H1 (cell line): ENCODE data around the gene CLCF1. TPM values are rescaled to one million over a fixed set of nuclear protein-coding genes. Genes with fewer than 3 reads are reported as not detected.

ENCODE experiments used
- CTCF ChIA-PET: fragments of 300-600 bp; sonication (Branson Sonifier 250); formaldehyde crosslinking; loops from one replicate; lab custom pipeline; 2021; ENCODE audit not compliant: partially characterized antibody; lab: Charles Lee
- POLR2A ChIA-PET: fragments of 300-600 bp; sonication (Branson Sonifier 250); formaldehyde crosslinking; loops from one replicate; lab custom pipeline; 2021; ENCODE audit warnings: inconsistent platforms; ENCODE audit not compliant: partially characterized antibody; lab: Charles Lee
- DNase-seq, 2 experiments: peaks; one replicate each; pipeline versions ENCODE4 v3.0.0 to v3.0.0-alpha.2; 2010 to 2022; ENCODE audit warnings: low spot score in 2 of 2, low read depth in 1 of 2, mixed read lengths in 1 of 2
- FAIRE-seq: peaks from 2 replicates; lab custom pipeline; 2011; peaks lifted over from hg19 to GRCh38; lab: Jason Lieb, UNC
- H2AFZ ChIP-seq: 2 replicates; pipeline ENCODE4 v1.8.1; 2012; ENCODE audit warnings: low read length, inconsistent platforms
- H2AK5ac ChIP-seq: 2 replicates; pipeline ENCODE4 v1.6.1; 2013; ENCODE audit warnings: low read depth, low read length
- H2BK120ac ChIP-seq: replicated peaks from 2 replicates; pipeline ENCODE3; 2013; ENCODE audit warnings: low read depth, low read length, inconsistent platforms
- H2BK12ac ChIP-seq: 2 replicates; pipeline ENCODE4 v1.6.1; 2013; ENCODE audit warnings: low read depth, low read length
- H2BK15ac ChIP-seq: 2 replicates; pipeline ENCODE4 v1.6.1; 2013; ENCODE audit warnings: low read length
- H2BK20ac ChIP-seq: 2 replicates; pipeline ENCODE4 v1.6.1; 2013; ENCODE audit warnings: low read length
- H2BK5ac ChIP-seq: 2 replicates; pipeline ENCODE4 v1.6.1; 2013; ENCODE audit warnings: low read depth, low read length
- H3K14ac ChIP-seq: 2 replicates; pipeline ENCODE4 v1.6.1; 2013; ENCODE audit warnings: inconsistent platforms; ENCODE audit not compliant: insufficient read length
- H3K18ac ChIP-seq: 2 replicates; pipeline ENCODE4 v1.6.1; 2013; ENCODE audit warnings: low read length; ENCODE audit errors: extremely low read depth
- H3K23ac ChIP-seq: 2 replicates; pipeline ENCODE4 v1.6.1; 2013; ENCODE audit warnings: inconsistent platforms; ENCODE audit not compliant: insufficient read length
- H3K23me2 ChIP-seq: 2 replicates; pipeline ENCODE4 v1.6.1; 2013; ENCODE audit warnings: low read depth, low read length
- H3K27ac ChIP-seq: 2 replicates; pipeline ENCODE4 v1.6.1; 2011; ENCODE audit warnings: low read depth, low read length, inconsistent platforms
- H3K27me3 ChIP-seq, 4 experiments: replicated peaks in 1 of 4; 1 replicate in 1 of 4; 2 replicates in 3 of 4; pipeline versions ENCODE4 v1.6.1 to v1.8.1; 2011 to 2013; ENCODE audit warnings: low read length in 3 of 4, mild to moderate bottlenecking in 3 of 4, inconsistent platforms in 2 of 4, mixed read lengths in 2 of 4, moderate library complexity in 1 of 4; ENCODE audit not compliant: control insufficient read depth in 3 of 4, insufficient read depth in 3 of 4; ENCODE audit errors: extremely low read depth in 1 of 4
- H3K36me3 ChIP-seq, 4 experiments: 2 replicates each; pipeline versions ENCODE4 v1.6.1 to v1.8.1; 2011 to 2013; ENCODE audit warnings: mild to moderate bottlenecking in 4 of 4, low read length in 3 of 4, moderate library complexity in 2 of 4, control low read depth in 1 of 4, inconsistent platforms in 1 of 4; ENCODE audit not compliant: insufficient read depth in 4 of 4, control insufficient read depth in 2 of 4
- H3K4ac ChIP-seq: replicated peaks from 2 replicates; pipeline ENCODE3; 2013; ENCODE audit warnings: low read length, low read depth, mixed read lengths, inconsistent platforms; ENCODE audit not compliant: insufficient read length
- H3K4me1 ChIP-seq, 4 experiments: replicated peaks in 1 of 4; 1 replicate in 1 of 4; 2 replicates in 3 of 4; pipeline versions ENCODE4 v1.6.1 to v1.8.1; 2011 to 2013; ENCODE audit warnings: low read length in 3 of 4, inconsistent platforms in 2 of 4, mixed read lengths in 1 of 4; ENCODE audit not compliant: insufficient read depth in 4 of 4, control insufficient read depth in 3 of 4
- H3K4me2 ChIP-seq, 2 experiments: 2 replicates each; pipeline versions ENCODE4 v1.6.1 to v1.8.1; 2011 to 2013; ENCODE audit warnings: low read depth in 2 of 2, low read length in 2 of 2, control low read depth in 1 of 2, inconsistent platforms in 1 of 2, mild to moderate bottlenecking in 1 of 2; ENCODE audit not compliant: insufficient read depth in 1 of 2
- H3K4me3 ChIP-seq, 4 experiments: fragments of 200-600, 300-600 bp in 1 of 4; sonication (generic), shearing (Covaris generic), sonication (Bioruptor Twin) in 1 of 4; 2 replicates each; pipeline versions ENCODE4 v1.5.1 to v1.8.1; 2011 to 2016; ENCODE audit warnings: low read length in 4 of 4, low read depth in 3 of 4, control low read depth in 2 of 4, inconsistent platforms in 2 of 4, mild to moderate bottlenecking in 2 of 4, mixed read lengths in 1 of 4, moderate library complexity in 1 of 4; ENCODE audit not compliant: insufficient read depth in 2 of 4; ENCODE audit errors: extremely low read depth in 1 of 4
- H3K56ac ChIP-seq: replicated peaks from 2 replicates; pipeline ENCODE3; 2013; ENCODE audit warnings: low read depth, mild to moderate bottlenecking, mixed read lengths, low read length, inconsistent platforms; ENCODE audit not compliant: insufficient read length
- H3K79me1 ChIP-seq: 2 replicates; pipeline ENCODE4 v1.6.1; 2013; ENCODE audit warnings: low read depth, low read length, control low read depth
- H3K79me2 ChIP-seq, 2 experiments: 2 replicates each; pipeline versions ENCODE4 v1.6.1 to v1.8.1; 2012 to 2013; ENCODE audit warnings: low read length in 2 of 2, mild to moderate bottlenecking in 2 of 2, inconsistent platforms in 1 of 2; ENCODE audit not compliant: insufficient read depth in 2 of 2, control insufficient read depth in 1 of 2
- H3K9ac ChIP-seq, 4 experiments: replicated peaks in 1 of 4; 1 replicate in 1 of 4; 2 replicates in 3 of 4; pipeline versions ENCODE4 v1.6.1 to v1.8.1; 2011 to 2013; ENCODE audit warnings: low read depth in 3 of 4, low read length in 3 of 4, control low read depth in 2 of 4, mild to moderate bottlenecking in 2 of 4, moderate library complexity in 2 of 4, inconsistent platforms in 1 of 4; ENCODE audit errors: extremely low read depth in 1 of 4
- H3K9me3 ChIP-seq, 2 experiments: 2 replicates each; pipeline versions ENCODE4 v1.6.1 to v1.8.1; 2012 to 2013; ENCODE audit warnings: mild to moderate bottlenecking in 2 of 2, moderate library complexity in 2 of 2, control low read depth in 1 of 2, inconsistent platforms in 1 of 2, low read depth in 1 of 2, low read length in 1 of 2, mixed read lengths in 1 of 2; ENCODE audit not compliant: insufficient read depth in 2 of 2
- H4K20me1 ChIP-seq, 2 experiments: replicated peaks in 1 of 2; 2 replicates each; pipeline versions ENCODE3 to v1.8.1; 2011 to 2013; ENCODE audit warnings: inconsistent platforms in 2 of 2, low read length in 2 of 2, mild to moderate bottlenecking in 1 of 2; ENCODE audit not compliant: insufficient read depth in 2 of 2, control insufficient read depth in 1 of 2
- H4K5ac ChIP-seq: 2 replicates; pipeline ENCODE4 v1.6.1; 2013; ENCODE audit warnings: low read length, low read depth, mixed read lengths, inconsistent platforms; ENCODE audit not compliant: insufficient read length
- H4K8ac ChIP-seq: 2 replicates; pipeline ENCODE4 v1.8.0; 2013; ENCODE audit warnings: mild to moderate bottlenecking, moderate library complexity, low read length, inconsistent platforms; ENCODE audit not compliant: insufficient read depth; ENCODE audit errors: extremely low read depth
- H4K91ac ChIP-seq: replicated peaks from 2 replicates; pipeline ENCODE3; 2013; ENCODE audit warnings: low read length, mixed read lengths, inconsistent platforms; ENCODE audit not compliant: insufficient read length
- CREB1 ChIP-seq: IDR thresholded peaks from 2 replicates; pipeline ENCODE4 v1.6.1; 2012; ENCODE audit warnings: inconsistent platforms
- EP300 ChIP-seq, 2 experiments: IDR thresholded peaks; 1 replicate in 1 of 2; 2 replicates in 1 of 2; pipeline ENCODE4 v1.6.1; 2011 to 2012; ENCODE audit warnings: low read depth in 2 of 2, low read length in 2 of 2, mild to moderate bottlenecking in 2 of 2, borderline replicate concordance in 1 of 2, inconsistent platforms in 1 of 2, moderate library complexity in 1 of 2
- GTF2F1 ChIP-seq: IDR thresholded peaks from 2 replicates; pipeline ENCODE4 v1.6.1; 2012; ENCODE audit warnings: low read depth, low read length, improper control_type of control experiment, borderline replicate concordance
- HDAC2 ChIP-seq, 2 experiments: fragments of 300-600 bp in 1 of 2; sonication (generic) in 1 of 2; IDR thresholded peaks; 2 replicates each; pipeline ENCODE4 v1.6.1; 2011 to 2012; ENCODE audit warnings: low read depth in 2 of 2, low read length in 2 of 2, mild to moderate bottlenecking in 2 of 2, moderate library complexity in 2 of 2, borderline replicate concordance in 1 of 2, inconsistent platforms in 1 of 2
- HDAC6 ChIP-seq: IDR thresholded peaks from one replicate; pipeline ENCODE4 v1.7.1; 2012; ENCODE audit warnings: low read depth, mild to moderate bottlenecking, inconsistent platforms, low read length, moderate library complexity
- NANOG ChIP-seq: IDR thresholded peaks from 2 replicates; pipeline ENCODE4 v1.6.1; 2011; ENCODE audit warnings: low read length, low read depth, mild to moderate bottlenecking, inconsistent platforms; ENCODE audit not compliant: insufficient read depth, poor library complexity, severe bottlenecking
- SAP30 ChIP-seq: fragments of 300-600 bp; sonication (generic); IDR thresholded peaks from 2 replicates; pipeline ENCODE4 v1.7.1; 2012; ENCODE audit warnings: low read length, moderate library complexity, mild to moderate bottlenecking, inconsistent platforms; ENCODE audit not compliant: insufficient read depth, insufficient replicate concordance
- SIN3A ChIP-seq, 2 experiments: IDR thresholded peaks in 1 of 2; conservative IDR thresholded peaks in 1 of 2; 2 replicates each; pipeline ENCODE4 v1.6.1; 2011 to 2012; ENCODE audit warnings: low read length in 2 of 2, improper control_type of control experiment in 1 of 2, low read depth in 1 of 2, mild to moderate bottlenecking in 1 of 2
- TCF12 ChIP-seq: IDR thresholded peaks from 2 replicates; pipeline ENCODE4 v1.6.1; 2011; ENCODE audit warnings: low read depth, mild to moderate bottlenecking, low read length
- USF2 ChIP-seq: IDR thresholded peaks from 2 replicates; pipeline ENCODE4 v1.6.1; 2011; ENCODE audit warnings: low read length, improper control_type of control experiment
- YY1 ChIP-seq: IDR thresholded peaks from 2 replicates; pipeline ENCODE4 v1.6.1; 2011; ENCODE audit warnings: low read depth, mild to moderate bottlenecking, low read length
- WGBS, 2 experiments: shearing (Covaris generic) in 1 of 2; methylation state at CpG; one replicate each; pipeline versions ENCODE4 v1.1.6 to v1.1.7; 2013 to 2015; ENCODE audit warnings: low lambda C conversion rate in 2 of 2, mixed read lengths in 2 of 2, inconsistent platforms in 1 of 2, low coverage in 1 of 2, missing lambda C conversion rate in 1 of 2; ENCODE audit not compliant: insufficient replicate concordance in 2 of 2, insufficient coverage in 1 of 2, insufficient read length in 1 of 2; ENCODE audit errors: extremely low coverage in 1 of 2, missing lambda C conversion rate in 1 of 2; 5-methylcytosine and 5-hydroxymethylcytosine counted together
- polyA plus RNA-seq, 7 experiments: library from polyadenylated mRNA; depleted of rRNA in 3 of 7; stranded (reverse) in 5 of 7; unstranded in 2 of 7; fragments of >200 nt in 5 of 7; fragments of 200-250 nt in 2 of 7; gene quantifications; 1 replicate in 5 of 7; 2 replicates in 1 of 7; 4 replicates in 1 of 7; pipeline versions ENCODE4 v1.2.1 to v1.2.3, GENCODE V29; 2011 to 2013; ENCODE audit warnings: missing spikeins in 2 of 7, mixed read lengths in 2 of 7
- total RNA-seq: library from RNA; stranded (reverse); fragmentation: NEBNext Ultra II Directional; extraction: Animal tissue kit (Norgen Biotek cat#: 25700); gene quantifications from 2 replicates; pipeline ENCODE4 v1.2.1, GENCODE V29; 2021

The CLCF1 gene
- total and polyA plus RNA-seq, 2 of the 8 experiments (the other 6 are each of a cell fraction or from before 2014, with no cell fraction given), result 0.32 to 1.2 TPM

GRCh38 chr11:67387069-67387468 lies 13.7 kb upstream of the CLCF1 start:
- no peak overlapping the region for H2BK120ac ChIP-seq
- peak overlapping the region; percentile 46; the same call in 1 of the 2 replicates for H4K8ac ChIP-seq
- H3K4ac ChIP-seq, result no peak overlapping the region
- no peak overlapping the region for H2BK20ac ChIP-seq
- H3K4me2 ChIP-seq, result no peak overlapping the region
- H3K18ac ChIP-seq, result no peak overlapping the region
- no peak overlapping the region for H3K23ac ChIP-seq
- no peak overlapping the region for H3K4me3 ChIP-seq
- 79% methylated on average over 9 of the region's 9 CpGs; no CpG with 5 or more reads in 1 of the 2 experiments for WGBS, 2 experiments
- H3K36me3 ChIP-seq, result no peaks in the 10 kb centered on the region
- no peak for FAIRE-seq
- peak overlapping the region; percentile 68; the same call in 1 of the 2 replicates for H2BK12ac ChIP-seq
- ChIA-PET CTCF (interaction anchor here (0.6 to 34.8 kb wide), 13 partner anchors 7 to 208 kb away, joined by 3 to 1305 read pairs (median 4); partner anchors contain the start of genes CLCF1, PITPNM1 and POLD4), POLR2A (interaction anchor here (0.6 to 2.2 kb wide), 8 partner anchors 9 to 104 kb away, joined by 3 to 7 read pairs (median 4); partner anchors contain the start of genes CLCF1 and POLD4)
- no peak overlapping the region for H3K27ac ChIP-seq
- H3K79me2 ChIP-seq, result no peaks in the 10 kb centered on the region
- H2BK15ac ChIP-seq, result 0 out of 2 replicates have a peak overlapping the region, but pooled peaks have one; percentile 21
- no peak overlapping the region for H3K56ac ChIP-seq
- DNase-seq, result no peak
- no peak overlapping the region for H4K5ac ChIP-seq
- peaks cover 7% of the 10 kb centered on the region for H3K23me2 ChIP-seq
- no peak overlapping the region for H2AFZ ChIP-seq
- no peak overlapping the region for H3K9ac ChIP-seq
- no peak overlapping the region for H2BK5ac ChIP-seq
- no peak overlapping the region for H4K91ac ChIP-seq
- peaks cover 0 to 2% of the 10 kb centered on the region in 2 experiments for H4K20me1 ChIP-seq
- H3K14ac ChIP-seq, result no peak overlapping the region
- no peaks in the 10 kb centered on the region for H3K79me1 ChIP-seq
- H3K27me3 ChIP-seq, result peaks cover 0 to 11% (median 6%) of the 10 kb centered on the region in 4 experiments; a peak in 4 of 7 replicates
- H2AK5ac ChIP-seq, result no peak overlapping the region
- H3K9me3 ChIP-seq, result no peaks in the 10 kb centered on the region
- H3K4me1 ChIP-seq, result peaks cover 0 to 4% (median 3%) of the 10 kb centered on the region in 4 experiments; a peak in 2 of 7 replicates
- TF ChIP-seq YY1 (no peak), SIN3A (conservative IDR thresholded peaks at IDR 0.05 in 1 of 2, IDR thresholded peaks at IDR 0.05 in 1 of 2; ENCODE audit: low read depth in 1 of 2, low read length in 2 of 2) (no peak), GTF2F1 (no peak), SAP30 (no peak), HDAC2 (IDR thresholded peaks at IDR 0.05; ENCODE audit: borderline replicate concordance in 1 of 2, low read depth in 2 of 2, low read length in 2 of 2) (no peak), TCF12 (no peak), NANOG (no peak), USF2 (no peak), HDAC6 (no peak), EP300 (IDR thresholded peaks at IDR 0.05; ENCODE audit: borderline replicate concordance in 1 of 2, low read depth in 2 of 2, low read length in 2 of 2) (no peak), CREB1 (no peak)
